Fibroblast of gingiva (primary cell): ENCODE measurements around the gene DNAJA3.

Source experiments
- DNase-seq: peaks from one replicate; pipeline ENCODE4 v3.0.0-alpha.2; 2011; ENCODE audit warnings: low read depth

DNAJA3 gene

DNA sequence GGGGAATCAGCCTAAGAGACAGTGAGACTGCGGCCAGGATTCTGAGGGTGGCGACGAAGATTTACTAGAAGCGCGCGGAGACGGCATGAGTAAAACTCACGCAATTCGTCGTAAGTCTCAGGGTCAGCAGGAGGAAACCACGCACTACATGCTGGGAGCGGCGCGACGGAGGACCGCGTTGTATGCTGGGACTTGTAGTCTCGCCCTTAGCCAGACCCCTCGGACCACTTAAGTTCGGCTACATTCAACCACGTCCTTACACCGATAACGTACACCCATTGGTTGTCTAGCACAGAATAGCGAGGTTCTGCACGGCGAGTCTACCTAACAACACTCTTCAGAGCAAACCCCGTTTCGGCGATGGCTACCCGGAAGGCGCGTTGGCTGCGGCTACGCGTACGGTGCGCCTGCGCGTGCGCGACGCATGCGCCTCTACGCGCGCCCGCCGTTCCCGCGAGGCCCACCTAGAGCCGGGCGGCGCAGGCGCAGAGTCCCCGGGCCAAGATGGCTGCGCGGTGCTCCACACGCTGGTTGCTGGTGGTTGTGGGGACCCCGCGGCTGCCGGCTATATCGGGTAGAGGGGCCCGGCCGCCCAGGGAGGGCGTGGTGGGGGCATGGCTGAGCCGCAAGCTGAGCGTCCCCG is at the start of gene DNAJA3:
Gene DNAJA3, plus strand, starts transcription at position 491 of the 643 bp plus-strand sequence. Its CDS starts 14 bp downstream, at position 505.
- DNase-seq: peak; percentile 96

DNA sequence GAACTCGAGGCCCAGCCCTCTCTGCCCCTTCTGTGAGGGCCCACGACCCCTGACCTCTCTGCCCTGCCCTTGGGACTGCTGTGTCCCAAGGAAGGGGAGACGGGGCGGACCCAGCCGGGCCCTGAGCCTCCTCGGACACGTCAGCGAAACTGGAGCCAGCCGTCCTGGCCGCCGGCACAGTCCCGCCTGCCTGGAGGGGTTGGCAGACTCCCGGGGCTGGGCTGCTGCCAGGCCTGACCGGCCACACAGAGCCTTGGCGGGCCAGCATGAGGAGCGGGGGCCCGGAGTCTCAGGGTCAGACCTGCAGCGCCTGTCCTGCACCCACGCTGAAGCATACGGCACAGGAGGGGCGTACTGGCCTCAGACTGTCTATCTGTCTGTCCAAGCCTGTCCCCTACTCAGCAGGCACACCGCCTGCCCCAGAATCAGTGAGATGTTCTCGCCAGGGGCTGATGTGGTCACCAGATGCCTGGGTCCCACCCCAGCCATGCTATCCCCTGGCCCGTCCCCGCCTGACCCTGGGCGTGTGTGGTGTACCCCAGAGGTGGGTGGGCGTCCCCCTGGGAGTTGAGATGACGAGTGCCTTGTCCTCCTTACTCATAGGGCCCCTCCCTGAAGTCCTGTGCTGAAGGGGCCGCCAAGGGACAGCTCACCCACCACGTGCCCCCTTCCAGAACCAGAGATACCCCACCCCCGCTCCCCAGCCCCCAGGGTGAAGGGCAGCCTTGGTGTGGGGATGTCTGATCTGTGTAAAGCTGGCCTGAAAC is 49.4 kb upstream of the DNAJA3 start:
- peak; percentile 93 for DNase-seq

GRCh38 chr16:4376893-4377572 is 48.6 kb upstream of the DNAJA3 start:
- DNase-seq: no peak

DNA sequence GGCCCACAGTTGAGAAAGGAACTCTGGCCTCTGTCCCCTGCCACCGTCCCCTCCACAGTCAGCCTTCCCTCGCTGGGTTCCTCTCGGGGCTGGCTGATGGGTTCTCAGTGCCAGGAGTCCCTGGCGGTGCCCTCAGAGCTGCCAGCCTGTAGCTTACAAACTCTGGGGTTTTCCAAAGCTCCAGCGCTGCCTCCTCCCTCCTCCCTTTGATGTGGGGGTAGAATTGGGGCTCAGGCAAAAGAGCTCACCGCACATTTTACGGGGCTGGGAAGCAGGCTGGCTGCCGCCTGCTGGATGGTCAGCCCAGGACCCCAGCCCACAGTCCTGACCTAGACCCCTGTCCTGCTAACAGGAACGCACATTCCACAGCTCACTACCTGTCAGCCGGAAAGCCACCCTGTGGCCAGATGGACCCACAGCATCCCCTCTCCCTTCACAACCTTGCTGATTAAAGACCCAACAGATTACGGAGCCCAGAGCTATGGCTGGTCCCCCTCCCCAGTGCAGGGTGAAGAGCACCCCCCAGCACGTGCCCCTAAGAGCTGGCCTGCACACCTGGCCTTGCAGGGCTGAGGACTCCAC is 48.0 kb upstream of the DNAJA3 start:
- no peak for DNase-seq

- peak; percentile 67 for DNase-seq
Measured at GRCh38 chr16:4378161-4378666, 47.5 kb upstream of the DNAJA3 start.

GRCh38 chr16:4378999-4379690 is 46.5 kb upstream of the DNAJA3 start:
- no peak for DNase-seq

DNA sequence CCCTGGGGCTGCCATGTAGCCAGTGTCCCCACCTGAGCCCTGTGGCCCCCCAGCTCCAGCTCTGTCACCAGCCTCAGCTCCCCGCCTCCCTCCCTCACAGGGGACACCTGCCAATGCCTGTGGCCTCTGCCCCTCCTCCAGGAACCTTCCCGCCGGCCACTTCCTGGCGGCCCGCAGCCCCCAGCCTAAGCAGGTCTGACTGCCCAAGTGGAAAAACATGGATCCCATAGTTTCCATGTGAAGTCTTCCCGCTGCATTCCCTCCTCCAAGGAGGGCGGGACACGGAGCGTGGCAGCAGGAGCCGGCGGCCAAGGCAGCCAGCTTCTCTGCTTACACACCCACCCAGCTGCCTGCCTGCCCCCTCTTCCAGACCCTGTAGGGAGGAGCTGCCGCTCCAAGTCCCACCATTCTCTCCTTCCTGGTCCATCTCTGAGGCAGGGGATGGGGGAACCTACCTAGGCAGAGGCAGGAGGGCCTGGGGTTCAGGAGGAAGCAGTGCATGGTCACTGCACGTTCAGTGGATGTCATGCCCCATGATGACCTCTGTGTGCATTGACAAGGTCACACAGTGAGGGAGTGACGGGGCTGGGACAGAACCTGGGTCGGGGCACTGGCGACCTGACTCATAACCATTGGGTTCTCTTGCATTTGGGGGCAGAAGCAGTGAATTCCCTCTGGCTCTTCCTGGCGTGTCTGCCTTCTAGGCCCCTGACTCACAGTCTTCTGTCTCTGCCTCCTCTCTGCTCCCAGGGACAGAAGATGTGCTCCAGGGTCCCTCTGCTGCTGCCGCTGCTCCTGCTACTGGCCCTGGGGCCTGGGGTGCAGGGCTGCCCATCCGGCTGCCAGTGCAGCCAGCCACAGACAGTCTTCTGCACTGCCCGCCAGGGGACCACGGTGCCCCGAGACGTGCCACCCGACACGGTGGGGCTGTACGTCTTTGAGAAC is 45.3 kb upstream of the DNAJA3 start:
- DNase-seq: no peak

- no peak for DNase-seq
Measured at GRCh38 chr16:4381072-4381934, 44.4 kb upstream of the DNAJA3 start.

DNA sequence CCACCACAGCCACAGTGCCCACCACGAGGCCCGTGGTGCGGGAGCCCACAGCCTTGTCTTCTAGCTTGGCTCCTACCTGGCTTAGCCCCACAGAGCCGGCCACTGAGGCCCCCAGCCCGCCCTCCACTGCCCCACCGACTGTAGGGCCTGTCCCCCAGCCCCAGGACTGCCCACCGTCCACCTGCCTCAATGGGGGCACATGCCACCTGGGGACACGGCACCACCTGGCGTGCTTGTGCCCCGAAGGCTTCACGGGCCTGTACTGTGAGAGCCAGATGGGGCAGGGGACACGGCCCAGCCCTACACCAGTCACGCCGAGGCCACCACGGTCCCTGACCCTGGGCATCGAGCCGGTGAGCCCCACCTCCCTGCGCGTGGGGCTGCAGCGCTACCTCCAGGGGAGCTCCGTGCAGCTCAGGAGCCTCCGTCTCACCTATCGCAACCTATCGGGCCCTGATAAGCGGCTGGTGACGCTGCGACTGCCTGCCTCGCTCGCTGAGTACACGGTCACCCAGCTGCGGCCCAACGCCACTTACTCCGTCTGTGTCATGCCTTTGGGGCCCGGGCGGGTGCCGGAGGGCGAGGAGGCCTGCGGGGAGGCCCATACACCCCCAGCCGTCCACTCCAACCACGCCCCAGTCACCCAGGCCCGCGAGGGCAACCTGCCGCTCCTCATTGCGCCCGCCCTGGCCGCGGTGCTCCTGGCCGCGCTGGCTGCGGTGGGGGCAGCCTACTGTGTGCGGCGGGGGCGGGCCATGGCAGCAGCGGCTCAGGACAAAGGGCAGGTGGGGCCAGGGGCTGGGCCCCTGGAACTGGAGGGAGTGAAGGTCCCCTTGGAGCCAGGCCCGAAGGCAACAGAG is 43.5 kb upstream of the DNAJA3 start:
- DNase-seq: no peak

DNA sequence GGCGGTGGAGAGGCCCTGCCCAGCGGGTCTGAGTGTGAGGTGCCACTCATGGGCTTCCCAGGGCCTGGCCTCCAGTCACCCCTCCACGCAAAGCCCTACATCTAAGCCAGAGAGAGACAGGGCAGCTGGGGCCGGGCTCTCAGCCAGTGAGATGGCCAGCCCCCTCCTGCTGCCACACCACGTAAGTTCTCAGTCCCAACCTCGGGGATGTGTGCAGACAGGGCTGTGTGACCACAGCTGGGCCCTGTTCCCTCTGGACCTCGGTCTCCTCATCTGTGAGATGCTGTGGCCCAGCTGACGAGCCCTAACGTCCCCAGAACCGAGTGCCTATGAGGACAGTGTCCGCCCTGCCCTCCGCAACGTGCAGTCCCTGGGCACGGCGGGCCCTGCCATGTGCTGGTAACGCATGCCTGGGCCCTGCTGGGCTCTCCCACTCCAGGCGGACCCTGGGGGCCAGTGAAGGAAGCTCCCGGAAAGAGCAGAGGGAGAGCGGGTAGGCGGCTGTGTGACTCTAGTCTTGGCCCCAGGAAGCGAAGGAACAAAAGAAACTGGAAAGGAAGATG is 42.8 kb upstream of the DNAJA3 start:
- DNase-seq: no peak

GRCh38 chr16:4383591-4384444 is 41.9 kb upstream of the DNAJA3 start:
- no peak for DNase-seq

- peak; percentile 81 for DNase-seq
Measured at GRCh38 chr16:4384509-4384942, 41.1 kb upstream of the DNAJA3 start.

- peak; percentile 41 for DNase-seq
Measured at GRCh38 chr16:4385066-4385788, 40.4 kb upstream of the DNAJA3 start.

DNA sequence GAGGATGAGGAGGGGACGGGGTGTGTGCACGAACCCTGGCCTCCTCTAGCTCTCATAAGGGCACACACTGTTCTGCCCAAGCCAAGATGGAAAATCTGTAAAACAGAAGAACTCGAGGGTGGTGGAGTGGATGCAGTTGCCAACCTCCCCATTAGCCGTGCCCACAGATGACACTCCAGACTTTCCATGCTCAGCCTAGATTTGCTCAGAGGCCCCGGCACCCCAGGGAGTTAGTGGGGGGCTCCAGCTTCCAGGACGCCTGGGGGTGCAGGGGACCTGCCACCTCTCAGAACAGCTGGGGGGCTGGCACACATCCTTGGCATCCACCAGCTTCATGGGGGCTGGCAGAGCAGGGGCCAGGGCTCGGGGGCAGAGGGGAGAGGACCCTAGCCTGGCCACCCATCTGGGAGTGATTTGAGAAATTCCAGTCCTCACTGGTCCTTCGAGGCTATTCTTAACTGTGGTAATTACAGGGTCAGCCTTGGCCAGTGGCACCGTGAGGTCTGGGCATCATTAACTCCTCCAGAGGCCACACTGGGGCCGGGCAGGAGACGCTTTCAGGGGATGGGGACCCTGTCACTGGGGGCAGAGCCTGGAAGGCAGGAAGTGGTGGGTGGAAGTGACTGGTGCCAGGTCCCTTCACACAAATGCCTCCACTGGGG is 39.7 kb upstream of the DNAJA3 start:
- peak; percentile 66 for DNase-seq

- DNase-seq: peak; percentile 59
Measured at GRCh38 chr16:4386451-4386805, 39.2 kb upstream of the DNAJA3 start.

DNA sequence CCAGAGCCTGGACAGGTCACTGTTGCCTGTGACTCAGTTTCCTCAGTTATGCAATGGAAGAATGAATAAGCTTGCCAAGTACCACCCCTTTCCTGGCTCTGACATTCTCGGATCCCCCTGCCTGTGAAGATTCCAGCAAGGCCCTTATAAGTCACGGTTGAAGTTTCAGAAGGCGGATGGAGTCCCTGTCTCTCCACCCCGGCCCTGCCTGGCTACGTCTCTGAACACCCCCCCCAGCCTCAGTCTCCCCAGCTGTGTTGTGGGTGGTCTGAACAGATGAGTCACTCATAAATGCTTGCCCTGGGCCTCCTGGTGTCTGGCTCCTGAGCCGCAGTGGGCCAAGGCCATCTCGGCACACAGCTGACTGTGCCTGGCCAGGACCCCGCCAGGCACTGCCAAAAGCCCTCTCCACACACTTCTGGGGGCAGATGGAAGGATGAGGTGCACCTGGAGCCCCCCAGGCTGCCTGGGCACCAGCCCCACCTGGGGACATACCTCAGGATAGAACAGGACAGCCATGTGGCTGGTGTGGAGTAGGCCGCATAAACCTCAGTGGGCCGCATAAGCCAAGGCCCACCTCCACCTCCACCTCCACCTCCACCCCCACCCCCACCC is 38.6 kb upstream of the DNAJA3 start:
- no peak for DNase-seq
